Measurements from ENCODE around the gene GNB2.
"Not testable (repeated sequence)": the region's sequence is repeated elsewhere in the genome, so short reads cannot be mapped to it uniquely, and the experiment has no call there.

Gene GNB2

GRCh38 chr7:100682228-100682741 lies 8.7 kb downstream of the GNB2 start:
- no peak for DNase-seq

GRCh38 chr7:100682991-100683658 lies 9.6 kb downstream of the GNB2 start:
- DNase-seq, result no peak

- no peak for DNase-seq
Measured at GRCh38 chr7:100683659-100684533, 10.4 kb downstream of the GNB2 start.

GRCh38 chr7:100684534-100685042 lies 11.0 kb downstream of the GNB2 start:
- DNase-seq, result no peak

- DNase-seq, result no peak
Measured at GRCh38 chr7:100685049-100685605, 11.6 kb downstream of the GNB2 start.

DNA sequence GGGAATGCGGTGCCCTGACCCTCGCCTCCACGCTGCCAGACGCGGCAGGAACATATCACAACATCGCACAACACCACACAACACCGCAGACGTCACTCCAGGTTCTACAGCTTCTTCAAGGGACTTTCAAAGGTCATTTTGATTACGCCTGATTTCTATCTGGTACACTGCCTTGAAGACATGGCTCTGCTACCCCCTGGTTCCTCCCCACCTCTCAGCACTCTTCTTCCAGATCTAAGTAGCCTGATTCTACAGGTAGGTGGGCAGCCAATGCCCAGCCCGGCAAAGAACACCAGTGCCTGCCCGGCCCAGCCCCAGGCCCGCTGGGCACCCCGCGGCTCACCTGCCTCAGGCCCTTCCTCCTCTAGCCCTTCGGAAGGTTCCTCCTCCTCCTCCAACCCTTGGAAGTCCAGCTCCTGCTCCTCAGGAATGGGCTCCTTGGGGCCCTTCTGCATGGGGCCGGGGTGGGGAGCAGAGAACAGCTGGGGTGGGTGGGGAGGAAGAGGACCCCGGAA lies 12.1 kb downstream of the GNB2 start:
- no peak for DNase-seq

GRCh38 chr7:100686201-100686821 lies 12.8 kb downstream of the GNB2 start:
- DNase-seq, result no peak

DNA sequence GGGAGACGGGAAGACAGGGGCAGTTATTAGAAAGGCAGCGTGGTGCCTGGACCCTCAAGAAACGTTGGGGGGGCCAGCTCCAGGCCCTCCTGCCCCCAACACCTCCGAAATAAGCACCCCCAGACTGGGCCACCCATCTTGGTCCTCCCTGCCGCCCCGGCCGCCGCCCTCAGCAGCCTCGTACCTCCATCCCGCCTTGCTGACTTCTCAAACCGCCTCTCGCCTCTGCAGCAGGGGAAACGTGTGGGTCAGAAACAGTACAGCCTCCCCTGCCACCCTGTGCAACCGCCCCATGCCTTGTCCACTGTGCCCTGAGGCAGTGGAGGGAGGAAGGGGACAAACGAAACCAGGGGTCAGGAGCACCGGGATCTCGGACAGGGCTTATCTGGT lies 13.3 kb downstream of the GNB2 start:
- no peak for DNase-seq

- no peak for DNase-seq
Measured at GRCh38 chr7:100687261-100687660, 13.7 kb downstream of the GNB2 start.

DNA sequence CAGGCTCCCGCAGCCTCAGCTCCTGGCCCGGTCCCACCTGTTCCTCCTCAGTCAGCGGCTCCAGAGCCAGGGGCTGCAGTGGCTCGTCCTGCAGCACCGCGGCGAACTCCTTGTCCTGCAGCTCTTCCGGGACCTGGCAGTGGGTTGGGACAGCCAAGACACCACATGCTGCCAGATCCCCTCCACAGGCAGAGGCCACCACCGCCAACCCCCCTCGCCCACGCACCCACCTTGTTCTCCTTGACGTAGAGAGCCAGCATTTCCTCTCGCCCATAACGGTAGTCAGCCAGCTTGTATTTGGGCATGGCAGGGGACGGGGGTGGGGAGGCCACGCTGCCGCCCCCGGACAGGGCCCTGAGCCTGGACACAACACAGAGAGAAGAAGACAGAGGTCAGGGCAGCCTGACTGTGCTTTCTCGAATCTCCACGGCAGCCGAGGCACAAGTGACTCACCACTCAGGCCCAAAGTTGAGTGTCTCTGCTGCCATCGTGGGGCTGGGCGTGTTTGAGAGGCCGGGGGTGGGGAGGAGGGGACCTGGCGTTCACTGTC lies 14.3 kb downstream of the GNB2 start:
- DNase-seq, result no peak

DNA sequence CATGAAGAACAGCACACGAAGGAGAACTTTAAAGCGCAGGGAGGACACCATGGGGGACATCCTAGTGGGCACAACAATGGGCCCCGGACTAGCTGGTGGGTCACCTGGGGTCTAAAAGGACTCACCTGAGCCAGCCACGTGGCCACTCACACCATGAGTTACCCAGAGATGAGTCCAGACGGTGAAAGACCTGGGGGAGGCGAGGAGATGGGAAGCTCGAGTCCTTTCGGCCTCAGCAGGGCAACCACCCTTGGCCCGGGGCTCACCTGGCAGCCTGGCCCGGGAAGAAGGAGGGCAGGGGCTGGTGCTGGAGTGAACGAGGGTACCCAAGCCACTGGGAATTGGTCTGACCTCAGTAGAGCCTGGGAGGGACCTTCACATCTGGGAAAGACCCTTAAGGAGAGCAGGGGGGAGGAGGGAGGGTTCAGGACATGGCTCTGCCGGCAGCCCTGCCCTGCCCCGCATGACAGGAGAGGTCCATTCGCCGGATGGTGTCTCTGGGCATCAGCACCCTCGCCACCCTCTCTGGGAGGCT lies 14.9 kb downstream of the GNB2 start:
- no peak for DNase-seq

- no peak for DNase-seq
Measured at GRCh38 chr7:100689230-100690135, 15.9 kb downstream of the GNB2 start.

GRCh38 chr7:100691676-100692577 lies 18.4 kb downstream of the GNB2 start:
- DNase-seq, result peak; percentile 62

GRCh38 chr7:100692578-100692961 lies 19.0 kb downstream of the GNB2 start:
- DNase-seq, result no peak

- no peak for DNase-seq
Measured at GRCh38 chr7:100693312-100694097, 20.0 kb downstream of the GNB2 start.

DNA sequence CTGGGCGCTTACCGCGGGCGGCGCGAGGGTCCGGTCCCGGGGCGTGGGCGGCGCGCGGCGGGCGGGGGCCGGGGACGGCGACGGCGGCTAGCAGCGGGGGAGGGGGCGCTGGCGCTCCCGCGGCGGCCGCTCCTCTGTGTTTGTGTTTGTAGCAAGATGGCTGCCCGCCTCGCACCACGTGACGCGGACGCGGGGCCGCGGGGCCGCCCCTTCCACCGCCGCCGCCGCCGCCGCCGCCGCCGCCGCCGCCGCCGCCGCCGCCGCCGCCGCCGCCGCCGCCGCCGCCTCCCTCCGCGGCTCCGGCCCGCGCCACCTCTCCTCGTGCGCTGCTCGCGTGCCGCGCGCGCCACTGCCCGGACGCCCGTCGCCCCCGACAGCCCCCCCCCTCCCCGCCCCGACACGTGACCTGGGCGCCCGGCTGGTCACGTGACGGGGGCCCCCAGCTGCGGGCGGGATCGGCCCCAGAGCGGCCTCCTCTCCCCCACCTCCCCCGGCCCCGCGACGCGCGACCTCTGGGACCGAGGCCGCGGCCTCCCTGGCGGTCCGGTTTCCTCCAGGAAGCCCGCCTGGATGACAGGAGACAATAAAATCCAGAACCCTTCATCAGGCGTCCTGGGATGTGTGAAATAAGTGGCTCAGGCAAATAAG lies 20.7 kb downstream of the GNB2 start, which contains the start of gene GIGYF1:
TSS of gene GIGYF1 (minus strand) at position 153 of the 648 bp plus-strand sequence. CDS start 6,012 bp downstream, outside the sequence.
- DNase-seq, result peak; percentile 13

DNA sequence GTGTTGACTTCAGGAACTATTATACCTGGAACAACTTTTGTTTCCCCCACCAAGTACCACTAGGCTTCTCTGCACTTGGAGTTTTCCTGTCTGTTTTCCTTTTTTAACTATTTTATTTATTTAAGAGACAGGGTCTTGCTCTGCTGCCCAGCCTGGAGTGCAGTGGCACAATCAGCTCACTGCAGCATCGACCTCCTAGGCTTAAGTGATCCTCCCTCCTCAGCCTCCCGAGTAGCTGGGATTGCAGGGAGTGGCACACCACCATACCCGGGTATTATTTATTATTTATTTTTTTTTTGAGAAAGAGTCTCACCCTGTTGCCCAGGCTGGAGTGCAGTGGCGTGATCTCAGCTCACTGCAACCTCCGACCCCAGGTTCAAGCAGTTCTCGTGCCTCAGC lies 22.6 kb downstream of the GNB2 start:
- DNase-seq, result no peak

GRCh38 chr7:100699018-100699417 lies 25.5 kb downstream of the GNB2 start:
- no peak for DNase-seq

- DNase-seq, result not testable (repeated sequence)
Measured at GRCh38 chr7:100701089-100701488, 27.5 kb downstream of the GNB2 start.

Data from NCI-H510A treated with DMSO at 0.1 percent for 48 hours (cell line).